NCI-H510A treated with DMSO at 0.1 percent for 48 hours (cell line): ENCODE data around the gene HSPH1.
"Not testable (repeated sequence)": the region's sequence is repeated elsewhere in the genome, so short reads cannot be mapped to it uniquely, and the experiment has no call there.

ENCODE experiments used
- DNase-seq: peaks from one replicate; lab custom pipeline; 2025; lab: John Stamatoyannopoulos, UW

The HSPH1 gene

DNA sequence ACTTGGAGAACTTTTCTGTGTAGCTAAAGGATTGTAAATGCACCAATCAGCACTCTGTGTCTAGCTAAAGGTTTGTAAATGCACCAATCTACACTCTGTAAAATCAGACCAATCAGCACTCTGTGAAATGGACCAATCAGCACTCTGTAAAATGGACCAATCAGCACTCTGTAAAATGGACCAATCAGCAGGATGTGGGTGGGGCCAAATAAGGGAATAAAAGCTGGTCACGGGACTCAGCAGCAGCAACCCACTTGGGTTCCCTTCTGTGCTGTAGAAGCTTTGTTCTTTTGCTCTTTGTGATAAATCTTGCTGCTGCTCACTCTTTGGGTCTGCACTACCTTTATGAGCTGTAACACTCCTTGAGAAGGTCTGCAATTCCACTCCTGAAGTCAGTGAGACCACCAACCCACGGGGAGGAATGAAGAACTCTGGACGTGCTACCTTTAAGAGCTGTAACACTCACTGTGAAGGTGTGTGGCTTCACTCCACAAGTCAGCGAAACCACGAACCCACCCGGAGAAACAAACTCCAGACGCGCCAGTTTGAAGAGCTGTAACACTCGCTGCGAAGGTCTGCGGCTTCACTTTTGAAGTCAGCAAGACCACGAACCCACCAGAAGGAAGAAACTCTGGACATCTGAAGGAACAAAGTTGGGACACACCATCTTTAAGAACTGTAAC is 16.2 kb upstream of the HSPH1 start:
- not testable (repeated sequence) for DNase-seq

DNA sequence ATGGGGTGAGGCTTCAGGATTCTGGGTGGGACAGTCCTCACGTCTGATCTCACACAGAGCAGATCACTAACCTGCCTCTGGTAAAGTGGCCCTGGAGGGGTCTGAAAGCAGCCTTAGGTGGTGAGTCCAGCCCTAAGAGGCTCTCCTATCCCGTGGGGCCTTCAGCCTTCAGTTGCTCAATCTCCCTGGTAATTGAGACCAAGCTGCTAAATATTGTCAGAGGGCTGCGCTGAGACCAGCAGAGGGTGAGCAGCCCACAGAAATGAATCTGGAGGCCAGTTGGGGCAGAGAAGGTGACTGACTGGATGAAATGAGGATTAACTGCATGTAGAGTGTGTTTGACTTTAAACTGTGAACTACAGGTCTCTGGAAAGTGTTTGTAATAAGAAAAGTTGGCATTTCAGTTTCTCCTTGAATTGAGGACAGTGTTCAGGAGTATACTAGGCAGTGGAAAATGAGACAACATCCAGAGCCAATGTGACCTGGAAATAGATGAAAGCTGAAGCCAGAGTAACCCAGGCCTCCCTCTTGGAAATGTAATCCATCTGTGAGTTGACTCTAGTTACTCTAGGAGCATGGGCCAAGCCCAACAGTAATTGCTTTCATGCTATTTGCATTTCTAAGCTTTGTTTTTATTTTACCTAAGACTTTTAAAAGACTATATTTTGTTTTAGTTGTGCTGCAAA is 14.3 kb upstream of the HSPH1 start:
- no peak for DNase-seq

DNA sequence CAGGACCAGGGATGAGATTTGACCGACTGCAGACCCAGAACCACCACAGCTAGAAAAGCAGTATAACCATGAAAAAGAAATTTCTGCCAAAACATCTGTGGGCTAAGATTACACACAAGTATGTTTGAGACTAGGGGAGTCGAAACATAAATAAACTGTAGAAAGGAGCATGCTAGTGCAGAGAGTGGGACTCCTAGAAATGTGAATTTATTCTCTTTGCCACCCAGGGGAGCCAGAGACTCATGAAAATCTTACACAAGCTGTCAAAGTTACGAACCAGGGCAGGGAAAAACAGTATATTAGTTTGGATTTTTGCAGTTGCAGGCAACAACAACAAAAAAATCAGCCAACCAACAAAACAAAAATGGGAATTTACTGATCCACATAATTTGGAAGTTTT is 12.3 kb upstream of the HSPH1 start:
- no peak for DNase-seq

DNA sequence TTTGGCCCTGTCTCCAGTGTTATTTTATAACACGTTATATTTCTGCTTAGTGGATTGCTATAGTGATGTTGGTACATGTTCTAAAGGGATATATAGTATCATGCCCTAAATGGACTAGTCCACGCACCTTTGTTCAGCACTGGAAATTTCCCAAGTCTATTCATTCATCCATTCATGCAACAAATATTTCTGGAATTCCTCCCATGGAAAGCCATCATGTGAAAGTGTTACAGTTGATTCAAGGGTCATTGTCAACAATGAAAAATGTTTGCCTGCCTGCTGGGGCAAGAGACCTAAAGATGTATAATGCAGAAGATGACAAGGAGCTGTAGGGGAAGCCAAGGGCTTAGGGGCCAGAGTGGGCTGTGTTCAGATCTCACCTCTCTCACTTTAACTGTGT is 10.8 kb upstream of the HSPH1 start:
- no peak for DNase-seq

DNA sequence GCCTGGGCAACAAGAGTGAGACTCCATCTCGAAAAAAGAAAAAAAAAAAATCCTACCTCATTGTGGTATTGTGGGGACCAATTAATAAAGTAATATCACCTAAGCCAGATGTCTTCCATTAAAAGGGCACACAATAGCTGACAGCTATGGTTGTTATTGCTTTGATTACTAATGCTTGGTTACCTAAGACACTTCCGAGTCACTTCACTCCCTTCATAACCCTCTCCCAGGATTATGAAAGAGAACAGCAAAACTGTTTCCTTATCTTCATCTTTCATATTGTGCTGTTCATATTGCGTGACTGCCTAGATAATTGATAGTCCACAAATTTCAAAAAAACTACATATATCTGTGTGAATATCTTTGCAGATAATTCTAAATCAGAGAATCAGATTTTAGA is 10.3 kb upstream of the HSPH1 start:
- no peak for DNase-seq

DNA sequence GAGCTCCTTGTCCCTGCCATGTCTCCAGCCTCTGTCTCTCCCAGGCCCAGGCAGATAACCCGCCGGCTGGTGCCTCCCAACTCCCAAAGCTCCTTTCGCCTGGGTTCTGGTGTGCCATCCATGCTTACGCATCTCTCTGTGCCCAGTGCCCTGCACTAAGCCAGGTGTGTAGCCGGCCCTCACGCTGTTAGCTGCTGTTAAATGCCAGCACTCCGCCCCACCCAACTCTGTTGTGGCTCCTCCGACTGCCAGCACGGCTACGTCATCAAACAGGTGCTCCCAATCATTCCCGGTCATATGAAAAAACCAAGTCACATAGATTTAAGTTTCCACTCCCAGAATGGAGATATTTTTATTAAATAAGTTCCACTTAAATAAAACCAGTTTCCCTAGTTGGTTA is 7.0 kb upstream of the HSPH1 start:
- no peak for DNase-seq

DNA sequence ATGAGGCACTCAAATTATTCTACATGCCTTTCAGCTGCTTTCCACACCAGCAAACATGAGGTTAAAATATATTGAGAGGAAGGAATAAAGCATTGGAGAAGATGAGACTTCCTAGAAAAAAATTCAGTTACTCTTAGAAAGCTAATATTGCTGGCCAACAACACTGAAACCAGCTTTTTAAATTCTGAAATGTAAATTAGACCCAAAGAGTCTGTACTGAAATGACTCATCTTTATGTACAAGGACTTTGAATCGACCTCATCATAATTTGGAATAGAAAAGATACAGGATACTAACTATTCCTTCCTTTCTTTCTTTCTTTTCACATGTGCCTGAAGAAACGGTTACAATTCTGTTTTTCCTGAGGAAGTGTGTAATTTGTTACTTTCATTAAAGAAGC is 6.5 kb upstream of the HSPH1 start:
- no peak for DNase-seq

DNA sequence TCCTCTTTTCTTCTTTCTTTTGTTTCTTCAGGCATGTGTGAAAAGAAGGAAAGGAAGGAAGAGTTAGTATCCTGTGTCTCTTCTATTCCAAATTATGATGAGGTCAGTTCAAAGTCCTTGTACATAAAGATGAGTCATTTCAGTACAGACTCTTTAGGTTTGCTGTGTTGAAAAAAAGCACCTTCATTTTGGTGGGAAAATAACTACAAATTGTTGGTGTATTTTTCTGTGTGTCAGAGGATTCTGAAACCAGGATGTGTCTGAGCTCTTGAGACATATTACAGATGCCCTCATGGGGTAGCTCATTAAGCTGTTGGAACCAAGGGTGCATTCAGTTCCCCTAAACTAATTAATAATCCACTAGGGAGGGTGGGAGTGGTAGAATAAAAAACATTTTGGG is 5.8 kb upstream of the HSPH1 start:
- no peak for DNase-seq

DNA sequence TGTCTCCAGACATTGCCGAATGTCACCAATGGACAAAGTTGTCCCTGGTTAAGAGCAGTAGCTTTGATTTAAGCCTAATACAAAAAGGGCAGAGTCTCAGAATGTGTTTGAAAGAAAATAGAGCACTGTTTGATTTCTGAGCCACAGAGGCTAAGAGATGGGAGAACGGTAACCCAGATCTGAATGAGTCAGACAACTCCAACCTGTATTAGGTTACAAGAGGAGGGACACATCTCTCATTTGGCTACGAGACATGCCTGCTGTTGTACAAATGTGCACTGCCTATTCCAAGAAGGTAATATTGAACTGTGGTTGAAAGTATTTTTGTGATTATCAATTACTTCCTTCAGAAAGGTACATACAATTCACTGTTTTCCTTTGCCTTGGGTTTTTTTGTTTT is 4.9 kb upstream of the HSPH1 start:
- no peak for DNase-seq

DNA sequence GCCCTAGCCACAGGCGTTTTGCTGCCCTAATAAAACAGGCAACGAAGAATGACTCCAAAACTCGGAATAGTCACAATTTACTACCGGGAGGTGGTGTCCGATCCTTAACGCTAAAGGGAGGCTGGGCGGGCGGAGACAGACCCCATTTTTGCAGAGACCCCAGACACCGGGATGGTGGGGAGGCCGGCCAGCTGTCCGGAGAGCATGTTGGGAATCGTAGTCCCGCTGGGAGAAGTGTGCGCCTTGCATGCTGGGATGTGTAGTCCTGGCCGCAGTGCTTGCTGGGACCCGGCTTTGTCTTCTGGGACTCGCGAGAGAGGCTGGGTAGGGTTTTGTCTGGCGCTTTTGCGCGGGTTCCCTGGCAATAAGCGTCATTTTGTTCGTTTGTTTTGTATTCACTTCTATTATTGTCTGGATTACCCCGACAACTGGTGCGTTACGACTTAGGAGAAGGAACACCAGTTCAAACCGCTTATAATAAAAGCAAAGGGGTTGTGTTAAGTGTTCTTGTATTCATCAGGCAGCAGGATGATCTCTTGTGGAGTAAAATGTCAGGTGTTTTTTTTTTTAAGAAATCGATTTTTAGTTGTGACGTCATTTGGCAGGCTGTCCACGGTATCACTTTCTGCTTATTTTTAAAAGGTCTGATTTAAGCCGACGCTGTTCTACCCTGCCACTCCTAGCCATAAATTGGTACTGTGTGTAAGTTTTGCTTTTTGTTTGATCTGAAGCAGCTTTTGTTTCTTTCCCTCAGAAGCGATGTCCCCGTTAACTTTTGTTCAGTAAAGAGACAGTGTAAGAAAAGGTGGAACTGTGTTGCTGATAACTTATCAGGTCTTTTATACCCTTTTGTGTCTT is 676 bp upstream of the HSPH1 start:
- peak; percentile 92 for DNase-seq

DNA sequence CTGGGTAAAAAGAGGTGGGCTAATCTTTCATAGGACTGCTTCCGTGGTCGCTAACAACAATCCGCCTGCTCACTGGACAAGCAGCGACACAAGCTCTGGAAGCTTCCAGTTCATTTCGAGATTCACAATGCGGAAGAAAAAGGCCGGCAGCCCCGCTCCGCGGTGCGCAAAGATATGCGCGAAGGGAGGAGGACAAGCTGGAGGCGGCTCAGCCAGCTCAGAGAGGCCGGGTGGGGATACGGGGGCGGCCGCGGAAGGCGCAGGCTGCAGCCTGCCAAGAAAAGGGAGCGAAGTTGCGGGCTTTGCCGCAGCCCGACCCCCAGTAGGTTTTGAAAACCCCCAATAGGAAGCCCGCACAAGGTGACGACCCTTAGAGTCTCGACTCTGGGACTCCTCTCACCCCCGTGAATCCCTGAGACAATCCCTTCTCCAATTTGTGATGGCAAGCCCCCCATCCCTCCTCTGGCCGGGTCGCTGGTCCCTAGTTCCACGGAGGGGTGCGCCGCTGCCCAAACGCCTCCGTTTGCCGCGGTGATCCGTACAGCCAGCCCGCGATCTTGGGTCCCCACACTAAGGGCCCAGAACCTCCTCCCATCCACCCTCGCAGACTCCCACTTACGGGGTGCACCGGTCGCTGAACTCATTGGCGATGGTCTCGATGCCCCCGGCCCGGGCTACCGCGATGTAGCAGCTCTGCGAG is 697 bp downstream of the HSPH1 start:
- peak; percentile 17 for DNase-seq

DNA sequence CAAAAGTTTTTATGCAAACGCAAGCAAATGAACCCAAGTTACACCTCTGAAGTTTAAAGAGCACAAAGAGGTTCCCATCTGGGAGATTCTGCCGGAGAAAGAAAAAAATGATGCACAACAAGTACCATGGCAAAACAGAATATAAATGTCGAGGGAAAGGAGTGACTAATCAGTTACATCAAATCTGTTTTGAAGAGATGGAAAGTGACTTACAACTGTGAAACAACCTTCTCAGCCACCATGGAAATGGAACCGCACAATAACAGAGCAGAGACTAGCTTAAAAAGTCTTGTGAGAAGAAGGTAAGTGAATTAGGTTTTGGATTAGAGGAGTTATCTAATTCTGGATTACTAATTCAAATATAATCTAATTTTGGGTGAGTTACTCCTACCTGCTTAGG is 2.4 kb downstream of the HSPH1 start:
- DNase-seq, result no peak

DNA sequence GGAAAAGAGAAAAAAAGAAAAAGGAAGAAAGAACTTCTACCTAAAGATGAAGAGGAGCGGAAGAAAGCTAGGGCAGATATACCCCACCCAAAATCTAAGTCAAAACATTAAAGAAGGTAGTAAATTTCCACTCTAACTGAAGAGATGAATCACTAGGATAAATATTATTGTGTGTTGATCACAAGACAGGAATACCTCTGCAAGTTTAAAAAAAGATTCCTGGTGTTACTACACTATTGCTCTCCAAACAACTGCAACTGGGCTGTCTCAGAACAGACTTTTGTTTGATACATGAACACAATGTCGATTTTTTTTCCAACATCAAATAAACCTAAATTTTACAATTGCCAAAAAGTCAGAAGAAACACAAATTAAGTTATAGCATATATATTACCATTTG is 6.8 kb downstream of the HSPH1 start:
- no peak for DNase-seq

DNA sequence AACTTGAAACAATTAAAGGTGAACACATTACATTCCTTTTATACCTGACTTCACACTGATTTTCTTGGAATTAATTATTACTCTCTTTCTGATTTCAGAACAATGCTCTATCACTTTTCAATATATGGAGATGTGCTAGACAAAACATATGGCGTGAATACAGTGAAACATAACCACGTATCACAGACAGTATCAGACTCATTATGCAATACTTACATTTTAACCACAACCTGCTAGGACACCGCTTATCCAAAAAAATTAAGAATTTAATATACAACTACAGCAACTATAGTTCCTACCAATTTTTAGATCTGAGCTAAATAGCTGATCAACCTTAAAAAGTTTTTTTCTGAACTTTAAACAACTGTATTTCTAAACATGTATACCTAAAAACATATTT is 9.9 kb downstream of the HSPH1 start:
- DNase-seq, result no peak

DNA sequence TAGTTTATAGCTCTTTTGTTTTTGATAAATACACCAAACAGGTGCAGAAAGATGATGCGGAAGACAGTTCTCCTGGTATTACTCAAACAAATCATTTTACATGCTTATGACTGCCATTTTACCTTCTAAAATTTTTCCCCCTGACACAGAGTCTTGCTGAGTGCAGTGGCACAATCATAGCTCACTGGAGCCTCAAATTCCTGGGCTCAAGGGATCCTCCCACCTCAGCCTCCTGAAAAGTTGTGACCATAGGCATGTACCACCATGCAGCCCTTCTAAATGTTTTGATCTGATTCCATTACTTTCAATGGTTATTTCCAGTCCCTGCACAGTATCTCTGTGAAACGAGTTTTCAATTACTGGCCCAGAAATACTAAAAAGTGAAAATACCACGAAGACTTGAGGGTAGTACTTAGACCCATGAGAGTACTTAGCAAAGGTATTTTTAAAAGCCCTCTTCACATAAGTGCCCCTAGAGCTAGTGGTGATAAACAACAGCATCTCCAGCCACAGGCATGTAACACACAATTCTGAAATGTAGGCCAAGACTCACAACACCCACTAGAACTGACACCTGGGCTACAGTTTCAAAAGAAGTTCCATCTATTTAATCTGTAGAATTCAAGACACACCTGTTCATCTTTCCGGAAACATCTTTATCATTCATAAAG is 11.3 kb downstream of the HSPH1 start:
- no peak for DNase-seq

DNA sequence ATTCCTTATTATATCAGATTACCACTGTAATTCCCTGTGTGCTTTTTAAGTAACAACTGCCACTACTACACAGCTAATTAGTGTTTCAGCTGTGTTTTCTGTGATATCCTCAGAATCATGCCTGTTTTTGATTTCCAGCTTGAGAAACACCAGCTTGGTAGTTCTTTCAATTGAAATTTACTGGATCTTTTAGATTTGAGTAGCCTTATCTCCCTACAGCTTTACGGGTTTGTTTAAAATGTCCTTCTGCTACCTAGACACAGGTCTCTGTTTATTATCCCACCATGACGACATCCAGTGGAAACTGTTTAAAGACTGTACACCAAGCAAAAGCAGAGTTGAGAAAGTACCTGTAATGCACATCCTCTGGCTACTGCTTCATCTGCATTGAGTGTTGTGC is 12.1 kb downstream of the HSPH1 start:
- no peak for DNase-seq

DNA sequence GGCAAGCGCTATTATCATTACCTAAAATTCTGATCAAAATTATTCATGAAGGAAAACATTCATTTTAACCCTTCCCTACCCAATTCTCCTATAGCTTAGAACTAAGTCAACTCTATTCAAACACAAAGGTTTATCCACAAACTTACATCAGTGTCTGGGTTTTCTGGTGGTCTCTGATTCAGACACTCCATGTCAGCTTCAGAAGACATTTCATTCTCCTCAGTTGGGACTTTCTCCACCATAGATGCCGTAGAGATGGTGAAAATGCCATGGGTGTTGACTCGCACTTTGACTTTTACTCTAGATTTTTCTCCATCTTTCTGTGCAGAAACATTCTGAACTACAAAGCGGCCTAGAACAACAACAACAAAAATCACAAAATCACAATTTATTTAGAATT is 16.3 kb downstream of the HSPH1 start:
- no peak for DNase-seq

DNA sequence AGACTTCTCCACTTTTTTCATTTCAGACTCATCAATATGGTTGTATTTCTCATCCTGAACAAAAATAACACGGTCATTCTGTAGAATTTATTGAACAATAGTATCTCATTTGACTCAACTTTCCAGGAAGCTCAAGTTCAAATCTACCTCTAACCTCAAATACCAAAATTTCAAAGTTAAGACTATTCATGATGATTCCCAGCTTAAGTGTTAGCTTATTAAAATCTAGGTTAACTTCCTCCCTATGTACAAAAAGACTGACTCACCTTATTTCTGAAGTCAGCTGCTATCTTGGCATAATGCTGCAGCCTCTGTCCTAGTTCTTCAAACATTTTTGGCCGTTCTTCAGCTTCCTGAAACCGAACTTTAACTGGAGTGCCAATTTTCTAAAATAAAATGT is 23.2 kb downstream of the HSPH1 start:
- no peak for DNase-seq

DNA sequence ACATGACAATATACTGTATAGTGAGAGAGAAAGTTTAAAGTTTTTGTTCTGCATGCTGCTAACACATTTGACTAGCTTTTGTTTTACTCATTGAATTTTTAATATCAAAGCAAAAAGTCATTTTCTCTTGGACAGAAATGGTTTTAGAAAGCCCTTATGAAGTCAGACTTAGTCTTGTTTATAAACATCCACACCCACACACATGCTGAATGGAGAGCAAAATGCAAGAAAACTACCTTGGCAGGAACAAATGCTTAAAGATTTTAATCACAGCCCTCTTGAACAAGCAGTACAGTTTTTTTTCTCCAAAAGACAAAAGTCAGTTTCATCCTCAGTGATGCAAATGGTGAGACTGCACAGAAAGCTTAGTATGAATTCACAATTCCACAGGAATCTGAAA is 25.0 kb downstream of the HSPH1 start:
- DNase-seq, result no peak

DNA sequence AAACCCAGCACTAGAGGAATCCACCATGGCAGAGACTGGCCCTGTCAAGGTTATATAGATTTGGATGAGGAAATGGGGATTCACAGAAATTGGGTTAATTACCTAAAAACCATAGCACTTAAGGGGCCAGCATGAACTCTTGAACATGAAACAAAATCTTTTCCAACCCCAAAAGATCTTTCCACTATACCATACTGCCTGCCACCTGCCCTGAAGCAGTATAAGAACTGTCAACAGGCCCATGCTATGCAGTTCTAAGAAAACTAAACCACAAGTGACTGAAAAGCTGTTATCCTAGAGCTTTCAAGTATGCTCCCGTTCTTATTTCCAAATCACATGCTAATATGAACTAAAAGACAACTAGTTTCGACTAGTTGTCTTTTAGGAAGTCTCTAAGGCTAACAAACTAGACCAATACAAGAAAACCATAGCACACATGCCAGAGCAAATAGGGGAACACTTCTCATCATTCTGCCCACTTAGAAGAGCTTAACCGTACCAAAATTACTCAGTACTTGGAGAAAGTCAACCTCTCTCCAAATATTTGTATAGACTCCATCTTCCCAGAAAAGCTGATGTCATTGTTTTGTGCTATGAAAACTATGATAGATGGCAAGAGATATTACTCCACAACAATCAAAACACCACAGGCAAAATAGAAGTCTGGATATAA is 27.5 kb downstream of the HSPH1 start:
- DNase-seq, result no peak

DNA sequence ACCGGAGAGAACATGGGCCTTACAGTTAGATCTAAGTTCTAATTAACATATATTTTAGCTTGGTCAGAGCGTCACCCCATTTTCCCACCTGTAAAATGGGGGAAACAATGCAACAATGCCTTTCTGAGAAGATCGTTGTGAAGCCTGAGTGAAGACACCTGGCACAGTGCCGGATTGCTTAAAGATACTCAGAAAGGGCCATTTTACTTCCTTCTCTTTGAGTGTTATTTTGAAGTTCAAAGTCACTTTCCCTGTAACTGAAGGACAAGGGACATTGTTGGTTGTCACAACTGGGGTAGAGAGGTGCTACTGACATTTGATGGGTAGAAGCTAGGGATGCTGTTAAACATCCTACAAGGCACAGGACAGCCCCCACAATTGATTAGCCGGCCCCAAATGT is 28.1 kb downstream of the HSPH1 start:
- DNase-seq, result no peak
